HG03045 (cell line): ENCODE data around the gene NFKBIE.

Experiments
- ATAC-seq: cut with Tn5 transposase; IDR thresholded peaks from one replicate; pipeline ENCODE4 v1.9.1; 2021; ENCODE audit warnings: mild to moderate bottlenecking, moderate library complexity; ENCODE audit not compliant: unreplicated experiment

The NFKBIE gene

GRCh38 chr6:44217332-44218143 lies 47.8 kb downstream of the NFKBIE start:
- ATAC-seq = no peak

- ATAC-seq = no peak
Observed at GRCh38 chr6:44216677-44217331, 48.5 kb downstream of the NFKBIE start, which contains the start of gene MYMX. MYMX (plus strand) TSS chr6:44216926; CDS start chr6:44217472, 546 bp downstream.

GRCh38 chr6:44214307-44214706 lies 51.0 kb downstream of the NFKBIE start:
- no peak for ATAC-seq

- no peak for ATAC-seq
Observed at GRCh38 chr6:44211284-44211683, 54.1 kb downstream of the NFKBIE start.
